Stimulated activated CD8-positive, alpha-beta memory T cell treated with anti-CD3 and anti-CD28 coated beads, Interleukin-7, amount 100 ng/mL, for 4 hours (primary cell): ENCODE measurements around the gene MTHFD2.
"Not testable (repeated sequence)": the region's sequence is repeated elsewhere in the genome, so short reads cannot be mapped to it uniquely, and the experiment has no call there.

Source experiments
- DNase-seq, 2 donors: peaks; one replicate each; pipeline ENCODE4 v3.0.0-alpha.2; 2020; ENCODE audit warnings: low read depth in 2 of 2

Gene MTHFD2

GRCh38 chr2:74228772-74229171 is 30.4 kb downstream of the MTHFD2 start:
- DNase-seq: no peak

GRCh38 chr2:74229865-74230264 is 31.4 kb downstream of the MTHFD2 start:
- not testable (repeated sequence) for DNase-seq

- no peak for DNase-seq
Measured at GRCh38 chr2:74232426-74232825, 34.0 kb downstream of the MTHFD2 start.

- DNase-seq: no peak
Measured at GRCh38 chr2:74233648-74234047, 35.2 kb downstream of the MTHFD2 start.

GRCh38 chr2:74235041-74235440 is 36.6 kb downstream of the MTHFD2 start:
- no peak for DNase-seq

- no peak for DNase-seq
Measured at GRCh38 chr2:74238879-74239278, 40.5 kb downstream of the MTHFD2 start.

GRCh38 chr2:74239346-74239745 is 40.9 kb downstream of the MTHFD2 start:
- DNase-seq: no peak

GRCh38 chr2:74242354-74243071 is 44.1 kb downstream of the MTHFD2 start:
- no peak for DNase-seq

- DNase-seq: no peak
Measured at GRCh38 chr2:74244286-74244685, 45.9 kb downstream of the MTHFD2 start.

GRCh38 chr2:74246496-74247195 is 48.2 kb downstream of the MTHFD2 start:
- DNase-seq: no peak

- no peak for DNase-seq
Measured at GRCh38 chr2:74249406-74250122, 51.1 kb downstream of the MTHFD2 start.

GRCh38 chr2:74250189-74250631 is 51.8 kb downstream of the MTHFD2 start:
- peak in 1 of 2 donors; percentile 24 for DNase-seq

- no peak for DNase-seq
Measured at GRCh38 chr2:74252036-74252435, 53.6 kb downstream of the MTHFD2 start.

GRCh38 chr2:74252862-74253261 is 54.4 kb downstream of the MTHFD2 start:
- no peak for DNase-seq

GRCh38 chr2:74253306-74253970 is 55.0 kb downstream of the MTHFD2 start:
- no peak for DNase-seq

- no peak for DNase-seq
Measured at GRCh38 chr2:74253971-74254310, 55.5 kb downstream of the MTHFD2 start.

GRCh38 chr2:74255660-74256213 is 57.3 kb downstream of the MTHFD2 start:
- no peak for DNase-seq

GRCh38 chr2:74259191-74259590 is 60.8 kb downstream of the MTHFD2 start:
- DNase-seq: no peak

- no peak for DNase-seq
Measured at GRCh38 chr2:74259733-74260132, 61.3 kb downstream of the MTHFD2 start.

GRCh38 chr2:74260495-74260894 is 62.1 kb downstream of the MTHFD2 start:
- no peak for DNase-seq

GRCh38 chr2:74261204-74261864 is 62.9 kb downstream of the MTHFD2 start:
- no peak for DNase-seq
